A549 (cell line): Measurements from ENCODE around the gene GALR3. TPM values are rescaled to one million over a fixed set of nuclear protein-coding genes. Genes with fewer than 3 reads are reported as not detected.

Experiments used
- ATAC-seq, 2 experiments: fragments of 200-7000 bp in 1 of 2; fragments of >200 bp in 1 of 2; cut with Nextera tagmentation in 1 of 2; cut with Tn5 transposase in 1 of 2; 3 replicates each; pipeline versions ENCODE4 v1.8.0 to v1.9.1; 2018 to 2020; ENCODE audit warnings: mild to moderate bottlenecking in 1 of 2, moderate library complexity in 1 of 2
- CTCF ChIA-PET: fragments of 300-600 bp; sonication (Branson Sonifier 250); formaldehyde crosslinking; extraction: SDS; loops from one replicate; lab custom pipeline; 2021; ENCODE audit warnings: antibody characterized with exemption, inconsistent platforms; lab: Yijun Ruan, JAX
- POLR2A ChIA-PET: fragments of 350-600 bp; formaldehyde crosslinking; extraction: SDS; loops from one replicate; lab custom pipeline; 2021; ENCODE audit warnings: antibody characterized with exemption, inconsistent platforms; lab: Yijun Ruan, JAX
- DNase-seq, 2 experiments: peaks; one replicate each; pipeline versions ENCODE4 v3.0.0 to v3.0.0-alpha.2; 2011 to 2016; ENCODE audit warnings: low read depth in 1 of 2, low spot score in 1 of 2
- FAIRE-seq: peaks from 2 replicates; lab custom pipeline; 2011; peaks lifted over from hg19 to GRCh38; lab: Jason Lieb, UNC
- H3K27ac ChIP-seq, 2 experiments: fragments of >200 bp; sonication (Bioruptor Twin); formaldehyde crosslinking; 3 replicates each; pipeline ENCODE4 v1.5.1; 2016 to 2017
- H3K4me1 ChIP-seq: fragments of >200 bp; sonication (Bioruptor Twin); formaldehyde crosslinking; 3 replicates; pipeline ENCODE4 v1.6.1; 2016
- H3K4me2 ChIP-seq: fragments of >200 bp; sonication (Bioruptor Twin); formaldehyde crosslinking; 3 replicates; pipeline ENCODE4 v1.6.1; 2016
- H3K4me3 ChIP-seq: fragments of >200 bp; sonication (Bioruptor Twin); formaldehyde crosslinking; 3 replicates; pipeline ENCODE4 v1.5.1; 2016
- H3K9me3 ChIP-seq: fragments of >200 bp; sonication (Bioruptor Twin); formaldehyde crosslinking; 3 replicates; pipeline ENCODE4 v1.6.1; 2016
- CBX2 ChIP-seq: fragments of 200-600 bp; sonication (generic); IDR thresholded peaks from 2 replicates; pipeline ENCODE4 v1.6.1; 2016; ENCODE audit warnings: low read depth, mild to moderate bottlenecking, borderline replicate concordance
- CBX8 ChIP-seq: fragments of 200-600 bp; sonication (generic); IDR thresholded peaks from 2 replicates; pipeline ENCODE4 v1.6.1; 2016
- CEBPB ChIP-seq, 2 experiments: fragments of >200 bp in 1 of 2; sonication (Bioruptor Twin) in 1 of 2; formaldehyde crosslinking in 1 of 2; IDR thresholded peaks; 2 replicates each; pipeline ENCODE4 v1.6.1; 2012 to 2016
- CHD2 ChIP-seq: fragments of 150-350 bp; IDR thresholded peaks from 2 replicates; pipeline ENCODE4 v1.6.1; 2014; ENCODE audit warnings: low read length; ENCODE audit not compliant: partially characterized antibody
- E2F6 ChIP-seq: IDR thresholded peaks from 2 replicates; pipeline ENCODE4 v1.6.1; 2012; ENCODE audit warnings: low read depth, borderline replicate concordance
- EHF ChIP-seq: fragments of 250-450 bp; sonication (Bioruptor Pico); IDR thresholded peaks from 2 replicates; pipeline ENCODE4 v1.5.0; 2020; ENCODE audit warnings: mild to moderate bottlenecking
- EP300 ChIP-seq, 2 experiments: fragments of >200 bp; sonication (Bioruptor Twin); formaldehyde crosslinking; IDR thresholded peaks; 2 replicates in 1 of 2; 3 replicates in 1 of 2; pipeline ENCODE4 v1.6.1; 2016 to 2017
- ESRRA ChIP-seq: fragments of 150-350 bp; IDR thresholded peaks from 2 replicates; pipeline ENCODE4 v1.6.1; 2014; ENCODE audit warnings: mild to moderate bottlenecking, low read length, borderline replicate concordance
- FOSL2 ChIP-seq, 2 experiments: fragments of 450-650 bp in 1 of 2; fragments of >200 bp in 1 of 2; sonication (Bioruptor Twin) in 1 of 2; formaldehyde crosslinking; IDR thresholded peaks; 2 replicates each; pipeline versions ENCODE4 v1.5.0 to v1.6.1; 2016 to 2020; ENCODE audit warnings: mild to moderate bottlenecking in 1 of 2, moderate library complexity in 1 of 2
- FOXS1 ChIP-seq: fragments of 250-450 bp; sonication (Bioruptor Pico); IDR thresholded peaks from 2 replicates; pipeline ENCODE4 v1.5.0; 2020; ENCODE audit warnings: mild to moderate bottlenecking, moderate library complexity
- GATA3 ChIP-seq: IDR thresholded peaks from 2 replicates; pipeline ENCODE4 v1.6.1; 2012; ENCODE audit warnings: borderline replicate concordance
- HOXB13 ChIP-seq: fragments of 250-450 bp; sonication (Bioruptor Pico); IDR thresholded peaks from 2 replicates; pipeline ENCODE4 v1.5.0; 2020; ENCODE audit warnings: low read depth, mild to moderate bottlenecking, moderate library complexity
- HOXB5 ChIP-seq: fragments of 250-450 bp; sonication (Bioruptor Pico); IDR thresholded peaks from 2 replicates; pipeline ENCODE4 v1.5.0; 2020; ENCODE audit warnings: mild to moderate bottlenecking, moderate library complexity
- JUN ChIP-seq, 2 experiments: fragments of >200 bp; sonication (Bioruptor Twin); formaldehyde crosslinking; IDR thresholded peaks; 2 replicates in 1 of 2; 3 replicates in 1 of 2; pipeline ENCODE4 v1.6.1; 2016 to 2017
- MAFK ChIP-seq: fragments of 450-650 bp; IDR thresholded peaks from 2 replicates; pipeline ENCODE4 v1.6.1; 2014; ENCODE audit not compliant: partially characterized antibody
- MAX ChIP-seq: IDR thresholded peaks from 2 replicates; pipeline ENCODE4 v1.6.1; 2012
- NFE2L2 ChIP-seq: fragments of 150-350 bp; conservative IDR thresholded peaks from 2 replicates; pipeline ENCODE4 v1.6.1; 2014; ENCODE audit warnings: low read length
- NPAS2 ChIP-seq: fragments of 250-450 bp; sonication (Bioruptor Pico); IDR thresholded peaks from 2 replicates; pipeline ENCODE4 v1.8.0; 2022; ENCODE audit warnings: mild to moderate bottlenecking, moderate library complexity, borderline replicate concordance
- PHF8 ChIP-seq: fragments of 200-600 bp; sonication (generic); IDR thresholded peaks from 2 replicates; pipeline ENCODE4 v1.6.1; 2016; ENCODE audit warnings: low read depth, mild to moderate bottlenecking, antibody characterized with exemption, moderate library complexity, borderline replicate concordance
- POLR2A ChIP-seq: IDR thresholded peaks from 2 replicates; pipeline ENCODE4 v1.6.1; 2012; ENCODE audit warnings: mild to moderate bottlenecking, low read length
- POLR2AphosphoS2 ChIP-seq: conservative IDR thresholded peaks from 2 replicates; pipeline ENCODE4 v1.6.1; 2012; ENCODE audit warnings: low read length, improper control_type of control experiment, inconsistent platforms
- RAD21 ChIP-seq, 2 experiments: fragments of >200 bp in 1 of 2; sonication (Bioruptor Twin) in 1 of 2; formaldehyde crosslinking in 1 of 2; IDR thresholded peaks in 1 of 2; conservative IDR thresholded peaks in 1 of 2; 2 replicates in 1 of 2; 3 replicates in 1 of 2; pipeline ENCODE4 v1.6.1; 2012 to 2018; ENCODE audit warnings: inconsistent platforms in 1 of 2
- RARB ChIP-seq: fragments of 250-450 bp; sonication (Bioruptor Pico); IDR thresholded peaks from 2 replicates; pipeline ENCODE4 v1.8.0; 2021; ENCODE audit warnings: mild to moderate bottlenecking, moderate library complexity
- RFX5 ChIP-seq: fragments of 450-650 bp; IDR thresholded peaks from 2 replicates; pipeline ENCODE4 v1.7.1; 2014; ENCODE audit warnings: antibody characterized with exemption, mild to moderate bottlenecking, moderate library complexity
- SREBF2 ChIP-seq: fragments of 450-650 bp; IDR thresholded peaks from 2 replicates; pipeline ENCODE4 v1.6.1; 2014; ENCODE audit warnings: mild to moderate bottlenecking, moderate library complexity
- ZNF302 ChIP-seq: fragments of 250-450 bp; sonication (Bioruptor Pico); IDR thresholded peaks from 2 replicates; pipeline ENCODE4 v1.9.0; 2021; ENCODE audit warnings: inconsistent platforms, mild to moderate bottlenecking, moderate library complexity
- WGBS: methylation state at CpG from one replicate; pipeline ENCODE4 v1.1.6; 2017; ENCODE audit errors: missing lambda C conversion rate; 5-methylcytosine and 5-hydroxymethylcytosine counted together
- polyA plus RNA-seq, 4 experiments: library from polyadenylated mRNA; depleted of rRNA in 3 of 4; stranded (reverse); fragments of >200 nt; fragmentation: RNase III in 1 of 4; extraction: RNeasy Plus Mini Kit Qiagen cat#74134 plus additional on column Dnase treatment in 1 of 4; gene quantifications; 2 replicates in 3 of 4; 3 replicates in 1 of 4; pipeline ENCODE4 v1.2.3, GENCODE V29; 2011 to 2017
- TF ChIP-seq, protein P1 (sequence below): fragments of >200 bp; sonication (Bioruptor Twin); formaldehyde crosslinking; IDR thresholded peaks from 2 replicates; pipeline ENCODE4 v1.6.1; 2016
- TF ChIP-seq, protein P2 (sequence below): fragments of >200 bp; sonication (Bioruptor Twin); formaldehyde crosslinking; IDR thresholded peaks from 3 replicates; pipeline ENCODE4 v1.6.1; 2016

Gene GALR3
- polyA plus RNA-seq, 2 of the 4 experiments (the other 2 are of a cell fraction) = not detected

DNA sequence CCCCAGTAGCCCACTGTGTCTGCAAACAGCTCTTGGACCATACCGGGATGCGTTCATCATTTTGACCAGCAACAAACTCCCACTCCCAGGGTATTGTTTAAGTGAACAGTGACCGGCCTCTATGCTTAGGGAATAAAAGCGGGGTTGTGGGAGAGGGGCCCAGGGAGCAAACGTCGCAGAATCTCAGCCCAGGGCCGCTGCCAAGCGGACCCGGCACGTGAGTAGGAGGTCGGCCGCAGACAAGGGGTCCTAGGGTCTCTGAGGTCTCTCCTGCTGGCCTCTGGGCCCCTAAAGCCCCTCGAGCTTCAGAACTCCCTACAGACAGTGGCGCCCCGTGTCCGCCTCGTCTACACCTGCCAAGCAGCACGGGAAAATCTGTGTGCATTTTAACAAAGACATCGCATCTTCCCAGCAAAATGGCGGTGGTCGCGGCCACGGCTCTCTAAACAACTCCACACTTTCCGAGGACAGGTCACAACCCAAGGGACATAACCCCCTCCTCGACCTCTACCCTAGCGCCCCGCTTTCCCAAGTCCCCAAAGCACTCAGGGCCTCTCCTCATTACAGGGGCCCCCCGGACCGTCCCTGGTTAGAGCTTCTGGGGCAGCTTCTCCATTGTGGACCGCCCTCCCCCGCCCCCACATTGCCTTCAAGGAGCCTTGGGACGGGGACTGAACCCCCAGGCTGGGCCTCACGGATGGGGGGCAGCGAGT lies 19.4 kb upstream of the GALR3 start:
- FAIRE-seq (no peak), ATAC-seq (no peak), DNase-seq (no peak)
- Histone ChIP-seq H3K4me3 (peak overlapping the region; percentile 69; the same call in 1 of the 3 replicates), H3K9me3 (no peaks in the 10 kb centered on the region), H3K4me1 (peaks cover 20% of the 10 kb centered on the region), H3K27ac (peak overlapping the region; percentile 96 to 99), H3K4me2 (peak overlapping the region; percentile 99)
- CTCF ChIA-PET = interaction anchor here (1.6 to 2.6 kb wide), 3 partner anchors 9 to 14 kb away, joined by 5 to 8 read pairs (median 5); no protein-coding TSS in a partner anchor
- POLR2A ChIA-PET = interaction anchor here (1.3 to 1.5 kb wide), 3 partner anchors 14 to 197 kb away, joined by 3 to 6 read pairs (median 3); partner anchors contain the start of gene PDXP
- TF ChIP-seq SREBF2 = no peak
- TF ChIP-seq CBX2 = no peak
- no peak for TF ChIP-seq RFX5
- TF ChIP-seq CBX8 = no peak
- no peak for TF ChIP-seq ZNF302 (CRISPR knock-in tag)
- TF ChIP-seq POLR2AphosphoS2 = no peak
- TF ChIP-seq MAFK = no peak
- no peak for TF ChIP-seq FOXS1
- no peak for TF ChIP-seq NFE2L2
- TF ChIP-seq, protein P1, sequence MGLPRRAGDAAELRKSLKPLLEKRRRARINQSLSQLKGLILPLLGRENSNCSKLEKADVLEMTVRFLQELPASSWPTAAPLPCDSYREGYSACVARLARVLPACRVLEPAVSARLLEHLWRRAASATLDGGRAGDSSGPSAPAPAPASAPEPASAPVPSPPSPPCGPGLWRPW = no peak
- no peak for TF ChIP-seq ESRRA
- no peak for TF ChIP-seq CHD2
- no peak for TF ChIP-seq RAD21 (conservative IDR thresholded peaks at IDR 0.05 in 1 of 2, IDR thresholded peaks at IDR 0.05 in 1 of 2)
- TF ChIP-seq NPAS2 (CRISPR knock-in tag) = no peak
- TF ChIP-seq FOSL2 (IDR thresholded peaks at IDR 0.05) = no peak
- TF ChIP-seq FOSL2 (CRISPR knock-in tag; IDR thresholded peaks at IDR 0.05) = no peak
- no peak for TF ChIP-seq RARB
- TF ChIP-seq HOXB5 (CRISPR knock-in tag) = no peak
- 67% methylated on average over 31 of the region's 34 CpGs for whole genome bisulfite sequencing

GRCh38 chr22:37804352-37804880 lies 18.8 kb upstream of the GALR3 start:
- ATAC-seq (no peak), DNase-seq (no peak), FAIRE-seq (no peak)
- WGBS = 17% methylated on average over 1 of the region's 29 CpGs
- ChIA-PET POLR2A (interaction anchor here (0.6 to 1.5 kb wide), 7 partner anchors 14 to 198 kb away, joined by 3 to 6 read pairs (median 4); partner anchors contain the start of genes NOL12 and PDXP), CTCF (interaction anchor here (1.2 to 2.6 kb wide), 4 partner anchors 10 to 13 kb away, joined by 3 to 8 read pairs (median 5); no protein-coding TSS in a partner anchor)
- Histone ChIP-seq H3K4me1 (peaks cover 20% of the 10 kb centered on the region), H3K4me2 (peak overlapping the region; percentile 99), H3K27ac (peak overlapping the region; percentile 96 to 99), H3K9me3 (no peaks in the 10 kb centered on the region), H3K4me3 (peak overlapping the region; percentile 69)
- 0 out of 2 replicates have a peak, but pooled peaks have one; percentile 13 for TF ChIP-seq EHF (CRISPR knock-in tag)
- TF ChIP-seq CEBPB (IDR thresholded peaks at IDR 0.05) = no peak

GRCh38 chr22:37804881-37805809 lies 18.0 kb upstream of the GALR3 start:
- peaks cover 20% of the 10 kb centered on the region for H3K4me1 ChIP-seq
- H3K4me2 ChIP-seq = peak overlapping the region; percentile 99
- ChIA-PET CTCF (interaction anchor here (1.0 to 2.6 kb wide), 5 partner anchors 10 to 55 kb away, joined by 3 to 8 read pairs (median 5); no protein-coding TSS in a partner anchor), POLR2A (interaction anchor here (0.6 to 1.5 kb wide), 7 partner anchors 13 to 199 kb away, joined by 3 to 6 read pairs (median 4); partner anchors contain the start of genes NOL12 and PDXP)
- FAIRE-seq (no peak), DNase-seq (peak; percentile 66 to 87), ATAC-seq (peak; percentile 45 to 51)
- 20% methylated on average over 16 of the region's 87 CpGs for WGBS
- TF ChIP-seq HOXB13 (CRISPR knock-in tag) (no peak), JUN (IDR thresholded peaks at IDR 0.05) (peak; percentile 77 to 94), MAX (peak; percentile 49; the same call in 1 of the 2 replicates), EP300 (IDR thresholded peaks at IDR 0.05) (no peak), E2F6 (peak; percentile 38; the same call in 1 of the 2 replicates), PHF8 (peak; percentile 25; the same call in 1 of the 2 replicates), RARB (no peak), POLR2A (peak; percentile 71), HOXB5 (CRISPR knock-in tag) (no peak), GATA3 (no peak; the same call in 1 of the 2 replicates)
- TF ChIP-seq, protein P2, sequence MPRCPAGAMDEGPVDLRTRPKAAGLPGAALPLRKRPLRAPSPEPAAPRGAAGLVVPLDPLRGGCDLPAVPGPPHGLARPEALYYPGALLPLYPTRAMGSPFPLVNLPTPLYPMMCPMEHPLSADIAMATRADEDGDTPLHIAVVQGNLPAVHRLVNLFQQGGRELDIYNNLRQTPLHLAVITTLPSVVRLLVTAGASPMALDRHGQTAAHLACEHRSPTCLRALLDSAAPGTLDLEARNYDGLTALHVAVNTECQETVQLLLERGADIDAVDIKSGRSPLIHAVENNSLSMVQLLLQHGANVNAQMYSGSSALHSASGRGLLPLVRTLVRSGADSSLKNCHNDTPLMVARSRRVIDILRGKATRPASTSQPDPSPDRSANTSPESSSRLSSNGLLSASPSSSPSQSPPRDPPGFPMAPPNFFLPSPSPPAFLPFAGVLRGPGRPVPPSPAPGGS = 0 out of 3 replicates have a peak, but pooled peaks have one; percentile 50
- TF ChIP-seq, all 56 proteins: peak for 6
- Histone ChIP-seq H3K4me3 (peak overlapping the region; percentile 69), H3K9me3 (no peaks in the 10 kb centered on the region), H3K27ac (peak overlapping the region; percentile 96 to 99)
